ENCODE data around the gene ARAP1.

The ARAP1 gene

GRCh38 chr11:72735495-72736027 lies 16.6 kb downstream of the ARAP1 start:
- Mint-ChIP-seq H3K4me3 (no peak overlapping the region), H3K4me1 (ENCODE audit: low read depth) (peaks cover 46% of the 10 kb centered on the region), H3K36me3 (ENCODE audit: low read depth) (peaks cover 11% of the 10 kb centered on the region), H3K27ac (peak overlapping the region; percentile 79), H3K27me3 (no peaks in the 10 kb centered on the region), H3K9me3 (peaks cover 3% of the 10 kb centered on the region)
- no peak for DNase-seq

- no peak for DNase-seq
- Mint-ChIP-seq H3K9me3 (peaks cover 3% of the 10 kb centered on the region), H3K4me3 (no peak overlapping the region), H3K36me3 (ENCODE audit: low read depth) (peaks cover 15% of the 10 kb centered on the region), H3K27ac (no peak overlapping the region), H3K27me3 (no peaks in the 10 kb centered on the region), H3K4me1 (ENCODE audit: low read depth) (peaks cover 26% of the 10 kb centered on the region)
Observed at GRCh38 chr11:72732329-72732728, 19.9 kb downstream of the ARAP1 start.

GRCh38 chr11:72730737-72731136 lies 21.5 kb downstream of the ARAP1 start:
- DNase-seq, result no peak
- H3K4me1 Mint-ChIP-seq (ENCODE audit: low read depth), result peaks cover 12% of the 10 kb centered on the region
- peaks cover 3% of the 10 kb centered on the region for H3K9me3 Mint-ChIP-seq
- H3K27me3 Mint-ChIP-seq, result no peaks in the 10 kb centered on the region
- H3K36me3 Mint-ChIP-seq (ENCODE audit: low read depth), result peaks cover 15% of the 10 kb centered on the region
- H3K27ac Mint-ChIP-seq, result no peak overlapping the region
- no peak overlapping the region for H3K4me3 Mint-ChIP-seq

GRCh38 chr11:72730243-72730642 lies 22.0 kb downstream of the ARAP1 start:
- H3K27me3 Mint-ChIP-seq, result no peaks in the 10 kb centered on the region
- H3K27ac Mint-ChIP-seq, result peak overlapping the region; percentile 7
- no peak for DNase-seq
- H3K36me3 Mint-ChIP-seq (ENCODE audit: low read depth), result peaks cover 20% of the 10 kb centered on the region
- no peak overlapping the region for H3K4me3 Mint-ChIP-seq
- H3K9me3 Mint-ChIP-seq, result peaks cover 3% of the 10 kb centered on the region
- H3K4me1 Mint-ChIP-seq (ENCODE audit: low read depth), result peaks cover 14% of the 10 kb centered on the region

- peaks cover 22% of the 10 kb centered on the region for H3K36me3 Mint-ChIP-seq (ENCODE audit: low read depth)
- H3K4me1 Mint-ChIP-seq (ENCODE audit: low read depth), result peaks cover 26% of the 10 kb centered on the region
- no peaks in the 10 kb centered on the region for H3K27me3 Mint-ChIP-seq
- peak overlapping the region; percentile 56 for H3K27ac Mint-ChIP-seq
- DNase-seq, result no peak
- H3K4me3 Mint-ChIP-seq, result no peak overlapping the region
- H3K9me3 Mint-ChIP-seq, result peaks cover 3% of the 10 kb centered on the region
Observed at GRCh38 chr11:72727521-72727920, 24.7 kb downstream of the ARAP1 start.

GRCh38 chr11:72726266-72727220 lies 25.7 kb downstream of the ARAP1 start:
- no peaks in the 10 kb centered on the region for H3K27me3 Mint-ChIP-seq
- H3K4me3 Mint-ChIP-seq, result no peak overlapping the region
- no peak overlapping the region for H3K27ac Mint-ChIP-seq
- DNase-seq, result no peak
- H3K4me1 Mint-ChIP-seq (ENCODE audit: low read depth), result peaks cover 31% of the 10 kb centered on the region
- peaks cover 26% of the 10 kb centered on the region for H3K36me3 Mint-ChIP-seq (ENCODE audit: low read depth)
- H3K9me3 Mint-ChIP-seq, result peaks cover 3% of the 10 kb centered on the region

- Mint-ChIP-seq H3K27me3 (no peaks in the 10 kb centered on the region), H3K4me3 (no peak overlapping the region), H3K9me3 (no peaks in the 10 kb centered on the region), H3K4me1 (ENCODE audit: low read depth) (peaks cover 40% of the 10 kb centered on the region), H3K27ac (peak overlapping the region; percentile 73), H3K36me3 (ENCODE audit: low read depth) (peaks cover 23% of the 10 kb centered on the region)
- no peak for DNase-seq
Observed at GRCh38 chr11:72725724-72726028, 26.5 kb downstream of the ARAP1 start.

- Mint-ChIP-seq H3K9me3 (no peaks in the 10 kb centered on the region), H3K27me3 (no peaks in the 10 kb centered on the region), H3K4me3 (no peak overlapping the region), H3K27ac (peak overlapping the region; percentile 73), H3K4me1 (ENCODE audit: low read depth) (peaks cover 45% of the 10 kb centered on the region), H3K36me3 (ENCODE audit: low read depth) (peaks cover 22% of the 10 kb centered on the region)
- DNase-seq, result peak; percentile 80
Observed at GRCh38 chr11:72724851-72725723, 27.1 kb downstream of the ARAP1 start.

- H3K4me3 Mint-ChIP-seq, result no peak overlapping the region
- H3K4me1 Mint-ChIP-seq (ENCODE audit: low read depth), result peaks cover 52% of the 10 kb centered on the region
- peaks cover 22% of the 10 kb centered on the region for H3K36me3 Mint-ChIP-seq (ENCODE audit: low read depth)
- no peak for DNase-seq
- H3K27me3 Mint-ChIP-seq, result no peaks in the 10 kb centered on the region
- no peaks in the 10 kb centered on the region for H3K9me3 Mint-ChIP-seq
- H3K27ac Mint-ChIP-seq, result peak overlapping the region; percentile 47
Observed at GRCh38 chr11:72724021-72724551, 28.1 kb downstream of the ARAP1 start.

GRCh38 chr11:72723508-72723907 lies 28.7 kb downstream of the ARAP1 start:
- DNase-seq, result no peak
- H3K36me3 Mint-ChIP-seq (ENCODE audit: low read depth), result peaks cover 28% of the 10 kb centered on the region
- peak overlapping the region; percentile 47 for H3K27ac Mint-ChIP-seq
- peaks cover 55% of the 10 kb centered on the region for H3K4me1 Mint-ChIP-seq (ENCODE audit: low read depth)
- no peaks in the 10 kb centered on the region for H3K9me3 Mint-ChIP-seq
- no peaks in the 10 kb centered on the region for H3K27me3 Mint-ChIP-seq
- H3K4me3 Mint-ChIP-seq, result no peak overlapping the region

GRCh38 chr11:72722050-72722748 lies 30.0 kb downstream of the ARAP1 start:
- H3K9me3 Mint-ChIP-seq, result no peaks in the 10 kb centered on the region
- no peaks in the 10 kb centered on the region for H3K27me3 Mint-ChIP-seq
- H3K36me3 Mint-ChIP-seq (ENCODE audit: low read depth), result peaks cover 37% of the 10 kb centered on the region
- H3K4me3 Mint-ChIP-seq, result peak overlapping the region; percentile 86
- peak; percentile 91 for DNase-seq
- peak overlapping the region; percentile 94 for H3K27ac Mint-ChIP-seq
- H3K4me1 Mint-ChIP-seq (ENCODE audit: low read depth), result peaks cover 62% of the 10 kb centered on the region

GRCh38 chr11:72721689-72722049 lies 30.5 kb downstream of the ARAP1 start:
- H3K9me3 Mint-ChIP-seq, result no peaks in the 10 kb centered on the region
- peak overlapping the region; percentile 94 for H3K27ac Mint-ChIP-seq
- peaks cover 37% of the 10 kb centered on the region for H3K36me3 Mint-ChIP-seq (ENCODE audit: low read depth)
- H3K4me3 Mint-ChIP-seq, result peak overlapping the region; percentile 86
- peak; percentile 55 for DNase-seq
- H3K27me3 Mint-ChIP-seq, result no peaks in the 10 kb centered on the region
- peaks cover 62% of the 10 kb centered on the region for H3K4me1 Mint-ChIP-seq (ENCODE audit: low read depth)

- peaks cover 35% of the 10 kb centered on the region for H3K36me3 Mint-ChIP-seq (ENCODE audit: low read depth)
- no peaks in the 10 kb centered on the region for H3K9me3 Mint-ChIP-seq
- H3K4me1 Mint-ChIP-seq (ENCODE audit: low read depth), result peaks cover 63% of the 10 kb centered on the region
- no peaks in the 10 kb centered on the region for H3K27me3 Mint-ChIP-seq
- peak overlapping the region; percentile 86 for H3K4me3 Mint-ChIP-seq
- DNase-seq, result no peak
- H3K27ac Mint-ChIP-seq, result peak overlapping the region; percentile 94
Observed at GRCh38 chr11:72721276-72721675, 30.9 kb downstream of the ARAP1 start.

- H3K4me1 Mint-ChIP-seq (ENCODE audit: low read depth), result peaks cover 65% of the 10 kb centered on the region
- H3K27me3 Mint-ChIP-seq, result no peaks in the 10 kb centered on the region
- H3K36me3 Mint-ChIP-seq (ENCODE audit: low read depth), result peaks cover 35% of the 10 kb centered on the region
- H3K4me3 Mint-ChIP-seq, result peak overlapping the region; percentile 86
- no peak for DNase-seq
- H3K9me3 Mint-ChIP-seq, result no peaks in the 10 kb centered on the region
- H3K27ac Mint-ChIP-seq, result peak overlapping the region; percentile 94
Observed at GRCh38 chr11:72720784-72721183, 31.4 kb downstream of the ARAP1 start.
